ENCODE data around the gene TSFM. TPM values are rescaled to one million over a fixed set of nuclear protein-coding genes. Genes with fewer than 3 reads are reported as not detected.

Gene TSFM
- total RNA-seq (29.2 TPM), polyA plus RNA-seq (28.6 TPM)
- long read RNA-seq, donor 1, partial matches to known transcripts, result 0 of 1 reads
- long read RNA-seq, donor 1, other reads (novel, unspliced or antisense), result 0 of 1 reads
- long read RNA-seq, donor 2, result 0 reads
- long read RNA-seq, donor 3, transcript TSFM-204 (6 exons, 2,192 nt), result major isoform, 21 of 184 reads
- long read RNA-seq, donor 3, partial matches to known transcripts, result 161 of 184 reads
- long read RNA-seq, donor 3, other reads (novel, unspliced or antisense), result 0 of 184 reads
- long read RNA-seq, donor 4, transcript TSFM-204 (6 exons, 2,192 nt), result major isoform, 9 of 229 reads
- long read RNA-seq, donor 4, partial matches to known transcripts, result 199 of 229 reads
- long read RNA-seq, donor 4, other reads (novel, unspliced or antisense), result 21 of 229 reads
- long read RNA-seq, donor 5, transcript TSFM-204 (6 exons, 2,192 nt), result major isoform, 27 of 27 reads
- long read RNA-seq, donor 5, partial matches to known transcripts, result 0 of 27 reads
- long read RNA-seq, donor 5, other reads (novel, unspliced or antisense), result 0 of 27 reads
- long read RNA-seq, donor 6, transcript TSFM-204 (6 exons, 2,192 nt), result major isoform, 10 of 11 reads
- long read RNA-seq, donor 6, partial matches to known transcripts, result 0 of 11 reads
- long read RNA-seq, donor 6, other reads (novel, unspliced or antisense), result 0 of 11 reads
- long read RNA-seq, donor 7, transcript TSFM-204 (6 exons, 2,192 nt), result major isoform, 22 of 22 reads
- long read RNA-seq, donor 7, partial matches to known transcripts, result 0 of 22 reads
- long read RNA-seq, donor 7, other reads (novel, unspliced or antisense), result 0 of 22 reads
- long read RNA-seq, donor 8, partial matches to known transcripts, result 0 of 4 reads
- long read RNA-seq, donor 8, other reads (novel, unspliced or antisense), result 0 of 4 reads
- long read RNA-seq, donor 9, transcript TSFM-204 (6 exons, 2,192 nt), result major isoform, 12 of 12 reads
- long read RNA-seq, donor 9, partial matches to known transcripts, result 0 of 12 reads
- long read RNA-seq, donor 9, other reads (novel, unspliced or antisense), result 0 of 12 reads
- long read RNA-seq, donor 10, transcript TSFM-204 (6 exons, 2,192 nt), result major isoform, 5 of 6 reads
- long read RNA-seq, donor 10, partial matches to known transcripts, result 0 of 6 reads
- long read RNA-seq, donor 10, other reads (novel, unspliced or antisense), result 0 of 6 reads

DNA sequence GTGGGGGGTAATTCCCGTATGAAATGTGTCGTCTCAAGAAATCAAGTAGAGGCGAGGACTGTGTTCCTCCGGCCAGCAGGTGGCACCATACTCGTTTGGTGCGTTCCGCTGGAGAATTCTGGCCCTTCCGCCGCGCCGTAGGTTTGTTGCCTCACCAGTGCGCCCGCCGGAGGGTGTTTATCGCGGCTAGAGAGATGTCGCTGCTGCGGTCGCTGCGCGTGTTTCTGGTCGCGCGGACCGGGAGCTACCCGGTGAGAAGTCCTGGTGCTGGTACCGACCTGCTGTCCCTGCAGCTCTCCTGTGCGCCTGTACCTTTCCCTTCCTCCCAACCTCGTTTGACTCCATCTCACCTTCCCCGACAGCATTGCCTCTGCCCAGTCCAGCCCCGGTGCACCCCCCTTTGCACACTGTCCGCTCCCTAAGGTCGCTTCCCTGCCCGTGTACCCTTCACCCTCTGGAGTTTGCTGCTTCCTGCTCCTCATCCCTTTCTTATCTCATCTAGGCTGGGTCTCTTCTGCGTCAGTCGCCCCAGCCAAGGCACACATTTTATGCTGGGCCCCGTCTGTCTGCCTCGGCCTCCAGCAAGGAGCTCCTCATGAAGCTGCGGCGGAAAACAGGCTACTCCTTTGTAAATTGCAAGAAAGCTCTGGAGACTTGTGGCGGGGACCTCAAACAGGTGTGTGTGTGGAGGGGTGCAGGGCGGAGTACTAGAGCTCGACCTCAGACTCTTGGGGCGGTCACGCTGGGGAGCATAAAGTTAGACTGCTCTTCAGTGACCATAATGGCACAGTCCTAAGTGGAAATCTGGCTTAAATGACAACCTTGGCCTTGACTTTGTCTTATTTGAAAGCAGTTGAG lies at the start of gene TSFM:
Gene TSFM (plus strand): TSS at position 180 of the 858 bp plus-strand sequence. CDS start 15 bp downstream, at position 195.
- Histone ChIP-seq H3K9me3 (ENCODE audit: control insufficient read depth in 2 of 2, insufficient read depth in 1 of 2, low read length in 1 of 2) (no peaks in the 10 kb centered on the region), H3K4me1 (ENCODE audit: control insufficient read depth in 2 of 2, insufficient read depth in 2 of 2, low read length in 2 of 2) (peaks cover 23 to 36% of the 10 kb centered on the region in 2 donors), H3K27me3 (ENCODE audit: control insufficient read depth in 2 of 2, insufficient read depth in 1 of 2, low read length in 1 of 2) (no peaks in the 10 kb centered on the region), H3K4me3 (ENCODE audit: low read length in 2 of 2) (peak within 1 kb of the TSS; percentile 74 to 99), H3K36me3 (ENCODE audit: control insufficient read depth in 2 of 2, insufficient read depth in 2 of 2, low read length in 1 of 2) (peaks cover 20 to 27% of the 10 kb centered on the region in 2 donors), H3K27ac (ENCODE audit: low read depth in 1 of 2, low read length in 1 of 2) (peak within 1 kb of the TSS; percentile 70 to 80)
- 2% methylated on average over 45 of the region's 45 CpGs for WGBS
- peak; percentile 90 to 99 (median 95) for DNase-seq (ENCODE audit: low read depth in 6 of 9, low spot score in 9 of 9)

DNA sequence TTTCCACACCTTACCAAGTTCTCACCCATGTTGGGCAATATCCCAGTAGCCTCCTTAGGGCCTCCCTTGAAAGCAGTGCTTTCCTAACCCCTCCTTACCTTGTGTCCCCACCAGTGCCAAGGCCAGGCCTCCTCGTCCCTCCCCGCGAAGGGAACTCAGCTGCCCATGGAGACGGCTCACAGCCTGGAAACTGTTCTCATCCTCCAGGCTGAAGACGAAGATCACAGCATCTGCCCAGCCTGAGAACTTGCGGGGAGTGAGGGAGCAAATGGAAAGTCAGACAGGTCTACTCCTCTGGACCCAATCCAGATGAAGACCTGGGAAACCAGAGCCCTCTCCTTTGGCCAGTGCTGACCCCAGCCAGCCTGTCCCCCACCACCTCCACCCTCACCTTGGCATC lies 48.7 kb upstream of the TSFM start:
- Histone ChIP-seq H3K4me3 (ENCODE audit: low read length in 2 of 2) (no peak overlapping the region), H3K27me3 (ENCODE audit: control insufficient read depth in 2 of 2, insufficient read depth in 1 of 2, low read length in 1 of 2) (peaks cover 0 to 16% of the 10 kb centered on the region in 2 donors), H3K36me3 (ENCODE audit: control insufficient read depth in 2 of 2, insufficient read depth in 2 of 2, low read length in 1 of 2) (peaks cover 60 to 77% of the 10 kb centered on the region in 2 donors), H3K9me3 (ENCODE audit: control insufficient read depth in 2 of 2, insufficient read depth in 1 of 2, low read length in 1 of 2) (no peaks in the 10 kb centered on the region), H3K4me1 (ENCODE audit: control insufficient read depth in 2 of 2, insufficient read depth in 2 of 2, low read length in 2 of 2) (peaks cover 0 to 5% of the 10 kb centered on the region in 2 donors), H3K27ac (ENCODE audit: low read depth in 1 of 2, low read length in 1 of 2) (no peak overlapping the region)
- 97% methylated on average over 6 of the region's 6 CpGs for WGBS
- DNase-seq (ENCODE audit: low read depth in 6 of 9, low spot score in 9 of 9), result no peak

DNA sequence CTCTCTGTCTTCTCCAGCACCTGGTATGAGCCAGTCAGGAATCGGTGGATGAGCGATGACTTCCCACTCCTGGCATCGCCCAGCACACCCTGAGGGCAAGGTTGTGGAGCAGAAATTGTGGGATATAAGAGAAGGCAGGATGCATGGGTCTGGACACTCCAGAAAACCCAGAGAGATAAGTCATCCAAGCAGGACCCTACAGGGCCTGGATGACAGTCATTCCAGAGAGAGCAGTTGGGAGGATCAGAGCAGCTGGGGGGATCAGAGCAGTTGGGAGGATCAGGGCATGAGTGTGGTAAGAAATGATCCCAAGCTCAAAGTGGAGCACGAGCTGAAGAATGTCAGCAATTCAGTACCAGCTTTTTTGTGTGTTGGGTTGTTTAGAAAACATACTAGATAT lies 48.0 kb upstream of the TSFM start:
- Histone ChIP-seq H3K27ac (ENCODE audit: low read depth in 1 of 2, low read length in 1 of 2) (no peak overlapping the region), H3K9me3 (ENCODE audit: control insufficient read depth in 2 of 2, insufficient read depth in 1 of 2, low read length in 1 of 2) (no peaks in the 10 kb centered on the region), H3K36me3 (ENCODE audit: control insufficient read depth in 2 of 2, insufficient read depth in 2 of 2, low read length in 1 of 2) (peaks cover 57 to 77% of the 10 kb centered on the region in 2 donors), H3K4me3 (ENCODE audit: low read length in 2 of 2) (no peak overlapping the region), H3K4me1 (ENCODE audit: control insufficient read depth in 2 of 2, insufficient read depth in 2 of 2, low read length in 2 of 2) (peaks cover 2 to 12% of the 10 kb centered on the region in 2 donors), H3K27me3 (ENCODE audit: control insufficient read depth in 2 of 2, insufficient read depth in 1 of 2, low read length in 1 of 2) (peaks cover 0 to 22% of the 10 kb centered on the region in 2 donors)
- whole genome bisulfite sequencing, result 96% methylated on average over 4 of the region's 4 CpGs
- DNase-seq (ENCODE audit: low read depth in 6 of 9, low spot score in 9 of 9), result no peak

DNA sequence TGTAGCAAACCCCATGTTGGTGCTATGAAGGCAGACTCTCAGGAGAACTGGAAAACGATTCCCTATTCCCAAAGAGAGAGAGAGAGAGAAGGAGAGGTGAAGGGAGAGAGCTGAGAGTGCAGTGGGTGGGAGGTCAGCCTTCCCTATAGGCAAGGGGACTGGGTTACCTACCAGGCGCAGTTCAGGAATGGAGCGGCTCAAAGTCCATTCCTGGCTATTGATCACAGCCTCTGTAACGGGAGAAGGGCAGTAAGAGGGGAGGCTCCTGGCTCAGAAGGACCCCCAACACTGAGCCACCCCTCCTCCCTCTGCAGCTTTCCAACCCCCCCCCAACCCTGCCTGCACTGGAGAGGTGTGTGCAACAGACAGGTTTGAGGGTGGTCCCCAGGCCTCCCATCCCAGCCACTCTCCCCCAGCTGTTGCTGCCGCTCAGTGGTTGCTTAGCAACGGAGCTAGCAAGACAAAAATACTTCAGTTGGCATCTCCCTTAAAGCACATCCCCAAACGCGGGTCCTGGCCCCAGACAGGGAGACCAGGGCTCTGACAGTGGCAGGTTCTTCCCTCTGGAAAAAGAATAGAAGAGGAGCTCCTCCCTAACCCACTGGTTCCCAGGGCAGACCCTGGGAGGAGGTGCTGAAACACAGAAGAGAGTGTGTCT lies 47.3 kb upstream of the TSFM start:
- WGBS, result 89% methylated on average over 8 of the region's 8 CpGs
- Histone ChIP-seq H3K9me3 (ENCODE audit: control insufficient read depth in 2 of 2, insufficient read depth in 1 of 2, low read length in 1 of 2) (no peaks in the 10 kb centered on the region), H3K4me3 (ENCODE audit: low read length in 2 of 2) (no peak overlapping the region), H3K36me3 (ENCODE audit: control insufficient read depth in 2 of 2, insufficient read depth in 2 of 2, low read length in 1 of 2) (peaks cover 54 to 74% of the 10 kb centered on the region in 2 donors), H3K4me1 (ENCODE audit: control insufficient read depth in 2 of 2, insufficient read depth in 2 of 2, low read length in 2 of 2) (peaks cover 5 to 19% of the 10 kb centered on the region in 2 donors), H3K27ac (ENCODE audit: low read depth in 1 of 2, low read length in 1 of 2) (no peak overlapping the region), H3K27me3 (ENCODE audit: control insufficient read depth in 2 of 2, insufficient read depth in 1 of 2, low read length in 1 of 2) (peaks cover 0 to 22% of the 10 kb centered on the region in 2 donors)
- DNase-seq (ENCODE audit: low read depth in 6 of 9, low spot score in 9 of 9), result no peak

DNA sequence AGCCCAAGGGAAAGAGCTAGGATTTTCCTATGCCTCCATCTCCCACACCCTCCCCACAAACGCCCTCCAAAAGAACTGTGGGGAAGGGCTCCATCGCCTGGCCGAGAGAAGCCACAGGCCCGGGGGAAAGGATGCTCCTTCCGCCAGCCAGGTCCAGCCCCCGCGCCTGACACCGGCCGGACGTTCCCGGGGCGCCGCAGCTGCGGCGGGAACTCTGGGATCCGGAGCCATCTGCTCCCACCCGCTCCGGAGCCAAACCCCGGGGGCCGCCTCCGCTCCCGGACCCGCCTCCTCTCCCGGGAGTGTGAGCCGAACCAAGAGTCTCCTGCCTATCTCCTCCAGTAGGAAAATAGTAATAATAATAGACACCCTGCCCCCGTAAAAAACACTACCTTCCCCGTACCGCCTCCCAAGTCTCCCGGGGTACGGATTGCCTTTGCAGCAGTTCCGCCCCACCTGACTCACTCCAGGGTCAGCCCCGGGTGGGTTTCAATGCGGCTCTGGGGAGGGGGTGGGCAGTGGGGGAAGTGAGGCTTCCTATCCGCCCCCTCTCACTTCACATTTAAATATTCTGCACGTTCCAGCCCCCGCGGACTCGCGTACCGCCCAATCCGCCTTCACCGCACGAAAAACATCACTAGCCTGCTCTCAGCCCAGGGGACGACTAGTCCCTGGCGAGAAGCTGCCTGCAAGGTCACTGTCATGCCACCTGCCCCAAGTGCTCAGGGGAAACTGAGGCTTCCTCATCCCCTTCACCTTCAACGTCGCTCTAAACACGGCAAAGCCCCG lies 46.4 kb upstream of the TSFM start:
- Histone ChIP-seq H3K4me1 (ENCODE audit: control insufficient read depth in 2 of 2, insufficient read depth in 2 of 2, low read length in 2 of 2) (peaks cover 13 to 27% of the 10 kb centered on the region in 2 donors), H3K4me3 (ENCODE audit: low read length in 2 of 2) (no peak overlapping the region), H3K36me3 (ENCODE audit: control insufficient read depth in 2 of 2, insufficient read depth in 2 of 2, low read length in 1 of 2) (peaks cover 46 to 66% of the 10 kb centered on the region in 2 donors), H3K27ac (ENCODE audit: low read depth in 1 of 2, low read length in 1 of 2) (no peak overlapping the region), H3K9me3 (ENCODE audit: control insufficient read depth in 2 of 2, insufficient read depth in 1 of 2, low read length in 1 of 2) (no peaks in the 10 kb centered on the region), H3K27me3 (ENCODE audit: control insufficient read depth in 2 of 2, insufficient read depth in 1 of 2, low read length in 1 of 2) (peaks cover 0 to 22% of the 10 kb centered on the region in 2 donors)
- WGBS, result 95% methylated on average over 49 of the region's 49 CpGs
- DNase-seq (ENCODE audit: low read depth in 6 of 9, low spot score in 9 of 9), result no peak

DNA sequence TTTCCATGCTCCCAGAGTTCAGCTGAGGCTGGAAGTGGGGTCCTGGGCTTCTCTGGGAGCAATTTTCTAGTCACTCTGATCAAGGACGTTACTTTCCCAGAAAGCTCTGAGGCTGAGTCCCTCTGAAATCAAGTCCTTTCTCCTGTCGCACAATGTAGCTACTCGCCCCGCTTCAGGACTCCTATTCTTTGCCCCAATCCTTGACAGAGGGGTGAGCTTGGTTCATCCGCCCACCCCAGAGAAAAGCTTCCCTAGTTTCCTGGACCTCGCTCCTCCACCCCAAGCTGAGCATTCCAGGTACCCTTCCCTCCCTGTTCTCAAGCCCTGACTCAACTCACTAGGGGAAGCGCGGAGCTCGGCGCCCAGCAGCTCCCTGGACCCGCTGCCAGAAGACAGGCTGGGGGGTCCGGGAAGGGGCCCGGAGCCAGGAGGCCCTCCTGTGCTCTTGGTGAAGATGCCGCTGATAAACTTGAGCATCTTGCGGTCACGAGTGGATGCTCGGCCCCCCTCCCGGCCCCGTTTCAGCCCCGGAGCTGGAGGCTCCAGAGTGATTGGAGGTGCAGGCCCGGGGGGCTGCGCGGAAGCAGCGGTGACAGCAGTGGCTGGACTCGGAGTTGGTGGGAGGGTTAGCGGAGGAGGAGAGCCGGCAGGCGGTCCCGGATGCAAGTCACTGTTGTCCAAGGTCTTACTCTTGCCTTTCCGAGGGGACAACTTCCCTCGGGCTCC lies 45.7 kb upstream of the TSFM start:
- no peak overlapping the region for H3K4me3 ChIP-seq (ENCODE audit: low read length in 2 of 2)
- H3K27me3 ChIP-seq (ENCODE audit: control insufficient read depth in 2 of 2, insufficient read depth in 1 of 2, low read length in 1 of 2), result peaks cover 0 to 22% of the 10 kb centered on the region in 2 donors
- peaks cover 39 to 58% of the 10 kb centered on the region in 2 donors for H3K36me3 ChIP-seq (ENCODE audit: control insufficient read depth in 2 of 2, insufficient read depth in 2 of 2, low read length in 1 of 2)
- WGBS, result 92% methylated on average over 31 of the region's 31 CpGs
- H3K4me1 ChIP-seq (ENCODE audit: control insufficient read depth in 2 of 2, insufficient read depth in 2 of 2, low read length in 2 of 2), result peaks cover 17 to 35% of the 10 kb centered on the region in 2 donors
- H3K9me3 ChIP-seq (ENCODE audit: control insufficient read depth in 2 of 2, insufficient read depth in 1 of 2, low read length in 1 of 2), result no peaks in the 10 kb centered on the region
- H3K27ac ChIP-seq (ENCODE audit: low read depth in 1 of 2, low read length in 1 of 2), result no peak overlapping the region
- no peak for DNase-seq (ENCODE audit: low read depth in 6 of 9, low spot score in 9 of 9)

All from thymus (tissue), 14 donors.